H1 (cell line): ENCODE data around the gene KLF5. TPM values are rescaled to one million over a fixed set of nuclear protein-coding genes. Genes with fewer than 3 reads are reported as not detected.

Source experiments
- CTCF ChIA-PET: fragments of 300-600 bp; sonication (Branson Sonifier 250); formaldehyde crosslinking; loops from one replicate; lab custom pipeline; 2021; ENCODE audit not compliant: partially characterized antibody; lab: Charles Lee
- POLR2A ChIA-PET: fragments of 300-600 bp; sonication (Branson Sonifier 250); formaldehyde crosslinking; loops from one replicate; lab custom pipeline; 2021; ENCODE audit warnings: inconsistent platforms; ENCODE audit not compliant: partially characterized antibody; lab: Charles Lee
- DNase-seq, 2 experiments: peaks; one replicate each; pipeline versions ENCODE4 v3.0.0 to v3.0.0-alpha.2; 2010 to 2022; ENCODE audit warnings: low spot score in 2 of 2, low read depth in 1 of 2, mixed read lengths in 1 of 2
- FAIRE-seq: peaks from 2 replicates; lab custom pipeline; 2011; peaks lifted over from hg19 to GRCh38; lab: Jason Lieb, UNC
- H2AFZ ChIP-seq: 2 replicates; pipeline ENCODE4 v1.8.1; 2012; ENCODE audit warnings: low read length, inconsistent platforms
- H2AK5ac ChIP-seq: 2 replicates; pipeline ENCODE4 v1.6.1; 2013; ENCODE audit warnings: low read depth, low read length
- H2BK120ac ChIP-seq: replicated peaks from 2 replicates; pipeline ENCODE3; 2013; ENCODE audit warnings: low read depth, low read length, inconsistent platforms
- H2BK12ac ChIP-seq: 2 replicates; pipeline ENCODE4 v1.6.1; 2013; ENCODE audit warnings: low read depth, low read length
- H2BK15ac ChIP-seq: 2 replicates; pipeline ENCODE4 v1.6.1; 2013; ENCODE audit warnings: low read length
- H2BK20ac ChIP-seq: 2 replicates; pipeline ENCODE4 v1.6.1; 2013; ENCODE audit warnings: low read length
- H2BK5ac ChIP-seq: 2 replicates; pipeline ENCODE4 v1.6.1; 2013; ENCODE audit warnings: low read depth, low read length
- H3K14ac ChIP-seq: 2 replicates; pipeline ENCODE4 v1.6.1; 2013; ENCODE audit warnings: inconsistent platforms; ENCODE audit not compliant: insufficient read length
- H3K18ac ChIP-seq: 2 replicates; pipeline ENCODE4 v1.6.1; 2013; ENCODE audit warnings: low read length; ENCODE audit errors: extremely low read depth
- H3K23ac ChIP-seq: 2 replicates; pipeline ENCODE4 v1.6.1; 2013; ENCODE audit warnings: inconsistent platforms; ENCODE audit not compliant: insufficient read length
- H3K23me2 ChIP-seq: 2 replicates; pipeline ENCODE4 v1.6.1; 2013; ENCODE audit warnings: low read depth, low read length
- H3K27ac ChIP-seq: 2 replicates; pipeline ENCODE4 v1.6.1; 2011; ENCODE audit warnings: low read depth, low read length, inconsistent platforms
- H3K27me3 ChIP-seq, 4 experiments: replicated peaks in 1 of 4; 1 replicate in 1 of 4; 2 replicates in 3 of 4; pipeline versions ENCODE4 v1.6.1 to v1.8.1; 2011 to 2013; ENCODE audit warnings: low read length in 3 of 4, mild to moderate bottlenecking in 3 of 4, inconsistent platforms in 2 of 4, mixed read lengths in 2 of 4, moderate library complexity in 1 of 4; ENCODE audit not compliant: control insufficient read depth in 3 of 4, insufficient read depth in 3 of 4; ENCODE audit errors: extremely low read depth in 1 of 4
- H3K36me3 ChIP-seq, 4 experiments: 2 replicates each; pipeline versions ENCODE4 v1.6.1 to v1.8.1; 2011 to 2013; ENCODE audit warnings: mild to moderate bottlenecking in 4 of 4, low read length in 3 of 4, moderate library complexity in 2 of 4, control low read depth in 1 of 4, inconsistent platforms in 1 of 4; ENCODE audit not compliant: insufficient read depth in 4 of 4, control insufficient read depth in 2 of 4
- H3K4ac ChIP-seq: replicated peaks from 2 replicates; pipeline ENCODE3; 2013; ENCODE audit warnings: low read length, low read depth, mixed read lengths, inconsistent platforms; ENCODE audit not compliant: insufficient read length
- H3K4me1 ChIP-seq, 4 experiments: replicated peaks in 1 of 4; 1 replicate in 1 of 4; 2 replicates in 3 of 4; pipeline versions ENCODE4 v1.6.1 to v1.8.1; 2011 to 2013; ENCODE audit warnings: low read length in 3 of 4, inconsistent platforms in 2 of 4, mixed read lengths in 1 of 4; ENCODE audit not compliant: insufficient read depth in 4 of 4, control insufficient read depth in 3 of 4
- H3K4me2 ChIP-seq, 2 experiments: 2 replicates each; pipeline versions ENCODE4 v1.6.1 to v1.8.1; 2011 to 2013; ENCODE audit warnings: low read depth in 2 of 2, low read length in 2 of 2, control low read depth in 1 of 2, inconsistent platforms in 1 of 2, mild to moderate bottlenecking in 1 of 2; ENCODE audit not compliant: insufficient read depth in 1 of 2
- H3K4me3 ChIP-seq, 4 experiments: fragments of 200-600, 300-600 bp in 1 of 4; sonication (generic), shearing (Covaris generic), sonication (Bioruptor Twin) in 1 of 4; 2 replicates each; pipeline versions ENCODE4 v1.5.1 to v1.8.1; 2011 to 2016; ENCODE audit warnings: low read length in 4 of 4, low read depth in 3 of 4, control low read depth in 2 of 4, inconsistent platforms in 2 of 4, mild to moderate bottlenecking in 2 of 4, mixed read lengths in 1 of 4, moderate library complexity in 1 of 4; ENCODE audit not compliant: insufficient read depth in 2 of 4; ENCODE audit errors: extremely low read depth in 1 of 4
- H3K56ac ChIP-seq: replicated peaks from 2 replicates; pipeline ENCODE3; 2013; ENCODE audit warnings: low read depth, mild to moderate bottlenecking, mixed read lengths, low read length, inconsistent platforms; ENCODE audit not compliant: insufficient read length
- H3K79me1 ChIP-seq: 2 replicates; pipeline ENCODE4 v1.6.1; 2013; ENCODE audit warnings: low read depth, low read length, control low read depth
- H3K79me2 ChIP-seq, 2 experiments: 2 replicates each; pipeline versions ENCODE4 v1.6.1 to v1.8.1; 2012 to 2013; ENCODE audit warnings: low read length in 2 of 2, mild to moderate bottlenecking in 2 of 2, inconsistent platforms in 1 of 2; ENCODE audit not compliant: insufficient read depth in 2 of 2, control insufficient read depth in 1 of 2
- H3K9ac ChIP-seq, 4 experiments: replicated peaks in 1 of 4; 1 replicate in 1 of 4; 2 replicates in 3 of 4; pipeline versions ENCODE4 v1.6.1 to v1.8.1; 2011 to 2013; ENCODE audit warnings: low read depth in 3 of 4, low read length in 3 of 4, control low read depth in 2 of 4, mild to moderate bottlenecking in 2 of 4, moderate library complexity in 2 of 4, inconsistent platforms in 1 of 4; ENCODE audit errors: extremely low read depth in 1 of 4
- H3K9me3 ChIP-seq, 2 experiments: 2 replicates each; pipeline versions ENCODE4 v1.6.1 to v1.8.1; 2012 to 2013; ENCODE audit warnings: mild to moderate bottlenecking in 2 of 2, moderate library complexity in 2 of 2, control low read depth in 1 of 2, inconsistent platforms in 1 of 2, low read depth in 1 of 2, low read length in 1 of 2, mixed read lengths in 1 of 2; ENCODE audit not compliant: insufficient read depth in 2 of 2
- H4K20me1 ChIP-seq, 2 experiments: replicated peaks in 1 of 2; 2 replicates each; pipeline versions ENCODE3 to v1.8.1; 2011 to 2013; ENCODE audit warnings: inconsistent platforms in 2 of 2, low read length in 2 of 2, mild to moderate bottlenecking in 1 of 2; ENCODE audit not compliant: insufficient read depth in 2 of 2, control insufficient read depth in 1 of 2
- H4K5ac ChIP-seq: 2 replicates; pipeline ENCODE4 v1.6.1; 2013; ENCODE audit warnings: low read length, low read depth, mixed read lengths, inconsistent platforms; ENCODE audit not compliant: insufficient read length
- H4K8ac ChIP-seq: 2 replicates; pipeline ENCODE4 v1.8.0; 2013; ENCODE audit warnings: mild to moderate bottlenecking, moderate library complexity, low read length, inconsistent platforms; ENCODE audit not compliant: insufficient read depth; ENCODE audit errors: extremely low read depth
- H4K91ac ChIP-seq: replicated peaks from 2 replicates; pipeline ENCODE3; 2013; ENCODE audit warnings: low read length, mixed read lengths, inconsistent platforms; ENCODE audit not compliant: insufficient read length
- ATF2 ChIP-seq: IDR thresholded peaks from 2 replicates; pipeline ENCODE4 v1.6.1; 2012; ENCODE audit warnings: low read length, inconsistent platforms
- CHD1 ChIP-seq: IDR thresholded peaks from 2 replicates; pipeline ENCODE4 v1.6.1; 2012; ENCODE audit warnings: low read depth, low read length, improper control_type of control experiment
- GABPA ChIP-seq: IDR thresholded peaks from 2 replicates; pipeline ENCODE4 v1.6.1; 2011; ENCODE audit warnings: mild to moderate bottlenecking, low read length, moderate library complexity, borderline replicate concordance; ENCODE audit not compliant: insufficient read depth
- RBBP5 ChIP-seq: IDR thresholded peaks from 2 replicates; pipeline ENCODE4 v1.7.1; 2012; ENCODE audit warnings: low read depth, mild to moderate bottlenecking, inconsistent platforms, low read length, moderate library complexity, borderline replicate concordance
- SIRT6 ChIP-seq: IDR thresholded peaks from one replicate; pipeline ENCODE4 v1.7.1; 2012; ENCODE audit warnings: low read length, inconsistent platforms
- WGBS, 2 experiments: shearing (Covaris generic) in 1 of 2; methylation state at CpG; one replicate each; pipeline versions ENCODE4 v1.1.6 to v1.1.7; 2013 to 2015; ENCODE audit warnings: low lambda C conversion rate in 2 of 2, mixed read lengths in 2 of 2, inconsistent platforms in 1 of 2, low coverage in 1 of 2, missing lambda C conversion rate in 1 of 2; ENCODE audit not compliant: insufficient replicate concordance in 2 of 2, insufficient coverage in 1 of 2, insufficient read length in 1 of 2; ENCODE audit errors: extremely low coverage in 1 of 2, missing lambda C conversion rate in 1 of 2; 5-methylcytosine and 5-hydroxymethylcytosine counted together
- polyA plus RNA-seq, 7 experiments: library from polyadenylated mRNA; depleted of rRNA in 3 of 7; stranded (reverse) in 5 of 7; unstranded in 2 of 7; fragments of >200 nt in 5 of 7; fragments of 200-250 nt in 2 of 7; gene quantifications; 1 replicate in 5 of 7; 2 replicates in 1 of 7; 4 replicates in 1 of 7; pipeline versions ENCODE4 v1.2.1 to v1.2.3, GENCODE V29; 2011 to 2013; ENCODE audit warnings: missing spikeins in 2 of 7, mixed read lengths in 2 of 7
- total RNA-seq: library from RNA; stranded (reverse); fragmentation: NEBNext Ultra II Directional; extraction: Animal tissue kit (Norgen Biotek cat#: 25700); gene quantifications from 2 replicates; pipeline ENCODE4 v1.2.1, GENCODE V29; 2021
- TF ChIP-seq, protein P1 (sequence below): IDR thresholded peaks from 2 replicates; pipeline ENCODE4 v1.6.1; 2011; ENCODE audit warnings: low read depth, mild to moderate bottlenecking, low read length; ENCODE audit not compliant: insufficient read depth

Gene KLF5
- total and polyA plus RNA-seq, 2 of the 8 experiments (the other 6 are each of a cell fraction or from before 2014, with no cell fraction given): 1.2 to 2.3 TPM

DNA sequence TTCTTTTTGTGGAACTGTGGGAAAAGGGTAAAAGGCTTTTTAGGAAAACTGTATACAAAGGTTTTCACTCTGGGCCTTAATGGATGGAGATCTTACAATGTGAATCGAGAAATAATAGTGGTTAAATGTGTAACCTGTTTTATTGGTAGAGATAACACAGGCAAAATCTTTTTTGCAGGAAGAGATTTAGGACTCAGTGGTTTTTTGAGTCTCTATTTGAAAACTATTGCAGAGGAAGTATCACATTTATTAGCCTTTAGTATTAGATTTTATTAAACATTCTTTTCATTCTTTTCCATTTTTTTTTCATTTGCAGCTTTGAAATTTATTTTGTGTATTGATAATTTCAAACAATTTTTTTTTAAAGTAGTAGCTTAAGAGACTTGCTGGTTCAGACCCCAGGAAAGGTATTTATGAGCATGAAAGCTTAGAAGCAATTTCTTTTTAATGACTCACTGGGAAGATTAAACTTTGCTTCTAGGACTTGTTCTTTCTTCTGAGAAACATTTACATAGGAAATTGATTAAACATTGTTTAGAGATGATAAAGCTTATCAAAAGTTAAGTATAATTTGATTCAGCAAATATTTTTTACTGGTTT is 10.5 kb downstream of the KLF5 start:
- H3K79me2 ChIP-seq: no peaks in the 10 kb centered on the region
- H3K9me3 ChIP-seq: no peaks in the 10 kb centered on the region
- no peak overlapping the region for H4K8ac ChIP-seq
- no peaks in the 10 kb centered on the region for H4K20me1 ChIP-seq
- H2BK120ac ChIP-seq: no peak overlapping the region
- no peak overlapping the region for H2BK20ac ChIP-seq
- no peak overlapping the region for H3K56ac ChIP-seq
- CTCF ChIA-PET: no interaction called here
- no peaks in the 10 kb centered on the region for H3K79me1 ChIP-seq
- H3K23me2 ChIP-seq: no peaks in the 10 kb centered on the region
- no peak overlapping the region for H4K5ac ChIP-seq
- no peak overlapping the region for H2AK5ac ChIP-seq
- no peak overlapping the region for H3K9ac ChIP-seq
- peaks cover 0 to 4% (median 0%) of the 10 kb centered on the region in 4 experiments; a peak in 3 of 7 replicates for H3K27me3 ChIP-seq
- H2BK5ac ChIP-seq: no peak overlapping the region
- no peak for TF ChIP-seq SIRT6
- TF ChIP-seq, protein P1, sequence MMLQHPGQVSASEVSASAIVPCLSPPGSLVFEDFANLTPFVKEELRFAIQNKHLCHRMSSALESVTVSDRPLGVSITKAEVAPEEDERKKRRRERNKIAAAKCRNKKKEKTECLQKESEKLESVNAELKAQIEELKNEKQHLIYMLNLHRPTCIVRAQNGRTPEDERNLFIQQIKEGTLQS: no peak
- no peak for TF ChIP-seq ATF2
- no peak for TF ChIP-seq GABPA
- no peak for TF ChIP-seq CHD1
- TF ChIP-seq RBBP5: no peak
- TF ChIP-seq, all 59 proteins: peak for 0
- H2BK12ac ChIP-seq: no peak overlapping the region
- no peak overlapping the region for H2AFZ ChIP-seq
- H3K23ac ChIP-seq: no peak overlapping the region
- DNase-seq (no peak), FAIRE-seq (no peak)
- no peak overlapping the region for H3K14ac ChIP-seq
- no peak overlapping the region for H3K27ac ChIP-seq
- POLR2A ChIA-PET: interaction anchor here (0.7 kb wide), 1 partner anchor 56 kb away, joined by 3 read pairs; no protein-coding TSS in a partner anchor
- 83% methylated on average over 1 of the region's 1 CpG; no CpG with 5 or more reads in 1 of the 2 experiments for WGBS, 2 experiments
- no peak overlapping the region for H3K18ac ChIP-seq
- H2BK15ac ChIP-seq: no peak overlapping the region
- peaks cover 0 to 3% (median 1%) of the 10 kb centered on the region in 4 experiments; a peak in 3 of 7 replicates for H3K4me1 ChIP-seq
- no peak overlapping the region for H3K4ac ChIP-seq
- H3K4me3 ChIP-seq: no peak overlapping the region
- no peaks in the 10 kb centered on the region for H3K36me3 ChIP-seq
- no peak overlapping the region for H3K4me2 ChIP-seq
- no peak overlapping the region for H4K91ac ChIP-seq
